ENCODE data around the gene MYADM. TPM values are rescaled to one million over a fixed set of nuclear protein-coding genes. Genes with fewer than 3 reads are reported as not detected.

Gene MYADM
- polyA plus RNA-seq, 3 donors, result 162 to 310 (median 254) TPM

- H3K9ac ChIP-seq (ENCODE audit: insufficient read depth, low read length, poor library complexity, severe bottlenecking), result peak overlapping the region; percentile 61
- H3K27ac Mint-ChIP-seq, result peak overlapping the region in 5 of 7 donors; percentile 6 to 75 (median 55)
- H3K4me1 Mint-ChIP-seq, result peaks cover 51% of the 10 kb centered on the region
Observed at GRCh38 chr19:53878776-53879139, 11.1 kb downstream of the MYADM start.

DNA sequence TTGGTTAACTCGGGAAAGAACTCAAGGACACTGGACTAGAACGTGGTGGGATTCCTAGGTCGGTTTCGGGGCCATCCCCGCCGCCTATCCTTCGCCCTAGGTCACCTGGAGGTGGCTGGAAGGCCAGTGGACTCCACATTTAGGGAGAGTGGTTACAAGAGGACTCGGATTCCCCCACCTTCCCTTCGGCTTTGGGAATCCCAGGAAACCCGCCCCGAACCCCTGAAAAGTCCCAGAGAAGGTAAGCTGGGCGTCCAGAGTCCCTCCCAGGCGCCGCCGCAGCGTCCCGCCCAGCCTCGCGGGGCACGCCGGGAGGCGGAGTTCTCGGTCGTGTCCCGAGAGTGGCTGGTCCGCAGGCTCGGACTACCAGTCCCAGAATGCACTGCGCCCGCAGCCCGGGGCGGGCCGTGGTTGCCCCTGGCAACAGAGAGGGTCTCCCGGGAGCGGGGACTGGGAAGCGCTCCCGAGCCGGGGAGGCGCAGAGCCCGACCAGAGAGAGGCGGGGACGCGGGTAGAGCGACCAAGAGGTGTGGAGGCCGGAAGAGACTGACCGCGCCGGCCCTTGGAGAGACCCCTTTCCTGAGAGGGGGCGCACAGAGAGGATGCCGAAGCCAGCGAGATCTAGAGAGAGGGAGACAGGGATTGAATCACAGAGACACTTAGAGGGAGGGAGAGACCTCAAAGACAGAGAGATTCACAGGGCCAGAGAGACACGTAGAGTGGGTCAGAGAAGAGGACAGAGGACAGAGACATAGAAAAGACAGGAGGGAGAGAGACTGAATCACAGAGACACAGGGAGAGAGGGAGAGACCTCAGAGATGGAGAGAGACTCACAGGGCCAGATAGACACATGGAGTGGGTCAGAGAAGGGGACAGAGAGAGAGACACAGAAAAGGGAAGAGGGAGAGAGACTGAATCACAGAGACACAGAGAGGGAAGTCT lies 11.7 kb downstream of the MYADM start:
- H3K27me3 ChIP-seq (ENCODE audit: control insufficient read depth in 2 of 2, insufficient read depth in 2 of 2, low read length in 2 of 2), result peaks cover 32 to 40% of the 10 kb centered on the region in 2 donors
- H3K4me3 ChIP-seq (replicated peaks in 1 of 3; ENCODE audit: low read depth in 2 of 3, low read length in 3 of 3), result peak overlapping the region; percentile 28 to 79 (median 75)
- H3K4me1 Mint-ChIP-seq, result peaks cover 46% of the 10 kb centered on the region
- peaks cover 7 to 16% of the 10 kb centered on the region in 2 donors for H3K36me3 ChIP-seq (replicated peaks in 1 of 2; ENCODE audit: control insufficient read depth in 1 of 2, insufficient read depth in 2 of 2, low read length in 2 of 2)
- peaks cover 54 to 70% of the 10 kb centered on the region in 2 donors for H3K4me1 ChIP-seq (ENCODE audit: control insufficient read depth in 1 of 2, insufficient read depth in 2 of 2, low read length in 2 of 2)
- intact Hi-C loops (cut with micrococcal nuclease), result loop anchor here (5.0 to 10.0 kb wide), 4 partner anchors 32 to 145 kb away; partner anchors contain the start of gene NLRP12 (in 1 of the 2)
- H3K9ac ChIP-seq (ENCODE audit: insufficient read depth, low read length, poor library complexity, severe bottlenecking), result peak overlapping the region; percentile 61
- TF ChIP-seq, protein P1, sequence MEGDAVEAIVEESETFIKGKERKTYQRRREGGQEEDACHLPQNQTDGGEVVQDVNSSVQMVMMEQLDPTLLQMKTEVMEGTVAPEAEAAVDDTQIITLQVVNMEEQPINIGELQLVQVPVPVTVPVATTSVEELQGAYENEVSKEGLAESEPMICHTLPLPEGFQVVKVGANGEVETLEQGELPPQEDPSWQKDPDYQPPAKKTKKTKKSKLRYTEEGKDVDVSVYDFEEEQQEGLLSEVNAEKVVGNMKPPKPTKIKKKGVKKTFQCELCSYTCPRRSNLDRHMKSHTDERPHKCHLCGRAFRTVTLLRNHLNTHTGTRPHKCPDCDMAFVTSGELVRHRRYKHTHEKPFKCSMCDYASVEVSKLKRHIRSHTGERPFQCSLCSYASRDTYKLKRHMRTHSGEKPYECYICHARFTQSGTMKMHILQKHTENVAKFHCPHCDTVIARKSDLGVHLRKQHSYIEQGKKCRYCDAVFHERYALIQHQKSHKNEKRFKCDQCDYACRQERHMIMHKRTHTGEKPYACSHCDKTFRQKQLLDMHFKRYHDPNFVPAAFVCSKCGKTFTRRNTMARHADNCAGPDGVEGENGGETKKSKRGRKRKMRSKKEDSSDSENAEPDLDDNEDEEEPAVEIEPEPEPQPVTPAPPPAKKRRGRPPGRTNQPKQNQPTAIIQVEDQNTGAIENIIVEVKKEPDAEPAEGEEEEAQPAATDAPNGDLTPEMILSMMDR (IDR thresholded peaks at IDR 0.05), result no peak
- H3K9me3 Mint-ChIP-seq, result peaks cover 0 to 11% (median 6%) of the 10 kb centered on the region in 7 donors
- H3K79me2 ChIP-seq (ENCODE audit: insufficient read depth, low read length), result peaks cover 16% of the 10 kb centered on the region
- no peak overlapping the region for H3K4me3 Mint-ChIP-seq
- under 1% methylated on average over 43 of the region's 51 CpGs for WGBS (ENCODE audit: insufficient coverage)
- peak; percentile 59 to 69 (median 67) for DNase-seq
- peak overlapping the region in 1 of 2 donors; percentile 16 for H3K27ac ChIP-seq (ENCODE audit: low read depth in 1 of 2, low read length in 2 of 2)
- H3K27me3 Mint-ChIP-seq (ENCODE audit: low read depth in 3 of 3), result peaks cover 0 to 29% (median 25%) of the 10 kb centered on the region in 3 donors
- H2AFZ ChIP-seq (ENCODE audit: insufficient read depth, low read depth, low read length, poor library complexity, severe bottlenecking), result peak overlapping the region; percentile 72
- H3K4me2 ChIP-seq (replicated peaks; ENCODE audit: extremely low read depth, low read length, poor library complexity, severe bottlenecking), result peak overlapping the region; percentile 93
- H3K27ac Mint-ChIP-seq, result peak overlapping the region in 5 of 7 donors; percentile 6 to 75 (median 70)
- peaks cover 32% of the 10 kb centered on the region for H4K20me1 ChIP-seq (ENCODE audit: insufficient read depth, low read length)
- peaks cover 3 to 6% of the 10 kb centered on the region in 2 donors for H3K9me3 ChIP-seq (replicated peaks in 1 of 2; ENCODE audit: control insufficient read depth in 1 of 2, insufficient read depth in 1 of 2, low read length in 2 of 2)
- peaks cover 18 to 28% of the 10 kb centered on the region in 2 donors for H3K36me3 Mint-ChIP-seq

More at GRCh38 chr19:53878776-53879139, 11.1 kb downstream of the MYADM start:
- peaks cover 38% of the 10 kb centered on the region for H4K20me1 ChIP-seq (ENCODE audit: insufficient read depth, low read length)
- H3K4me3 ChIP-seq (replicated peaks in 1 of 3; ENCODE audit: low read depth in 2 of 3, low read length in 3 of 3), result peak overlapping the region; percentile 28 to 79 (median 75)
- Mint-ChIP-seq H3K27me3 (ENCODE audit: low read depth in 3 of 3) (peaks cover 0 to 26% (median 19%) of the 10 kb centered on the region in 3 donors), H3K4me3 (no peak overlapping the region), H3K9me3 (peaks cover 0 to 7% (median 3%) of the 10 kb centered on the region in 7 donors), H3K36me3 (peaks cover 21 to 35% of the 10 kb centered on the region in 2 donors)
- DNase-seq, result no peak
- peaks cover 25 to 34% of the 10 kb centered on the region in 2 donors for H3K27me3 ChIP-seq (ENCODE audit: control insufficient read depth in 2 of 2, insufficient read depth in 2 of 2, low read length in 2 of 2)
- H3K27ac ChIP-seq (ENCODE audit: low read depth in 1 of 2, low read length in 2 of 2), result no peak overlapping the region
- H3K9me3 ChIP-seq (replicated peaks in 1 of 2; ENCODE audit: control insufficient read depth in 1 of 2, insufficient read depth in 1 of 2, low read length in 2 of 2), result no peaks in the 10 kb centered on the region
- TF ChIP-seq, protein P1 (IDR thresholded peaks at IDR 0.05), result no peak
- intact Hi-C loops (cut with micrococcal nuclease), result loop anchor here in 1 of 2 donors (10.0 kb wide), 2 partner anchors 54 to 146 kb away; partner anchors contain the start of gene NLRP12
- H3K79me2 ChIP-seq (ENCODE audit: insufficient read depth, low read length), result peaks cover 22% of the 10 kb centered on the region
- peak overlapping the region; percentile 93 for H3K4me2 ChIP-seq (replicated peaks; ENCODE audit: extremely low read depth, low read length, poor library complexity, severe bottlenecking)
- H3K36me3 ChIP-seq (replicated peaks in 1 of 2; ENCODE audit: control insufficient read depth in 1 of 2, insufficient read depth in 2 of 2, low read length in 2 of 2), result peaks cover 13 to 22% of the 10 kb centered on the region in 2 donors
- 53% methylated on average over 5 of the region's 12 CpGs for WGBS (ENCODE audit: insufficient coverage)
- H2AFZ ChIP-seq (ENCODE audit: insufficient read depth, low read depth, low read length, poor library complexity, severe bottlenecking), result peak overlapping the region; percentile 72
- peaks cover 60 to 77% of the 10 kb centered on the region in 2 donors for H3K4me1 ChIP-seq (ENCODE audit: control insufficient read depth in 1 of 2, insufficient read depth in 2 of 2, low read length in 2 of 2)
